Sigmoid colon (tissue), 4 donors: ENCODE data around the gene BICRA.

ENCODE experiments used
- POLR2A ChIP-seq, 2 donors: fragments of 450-650 bp; IDR thresholded peaks; one replicate each; pipeline ENCODE4 v1.6.1; 2016; ENCODE audit warnings: antibody characterized with exemption in 2 of 2, mild to moderate bottlenecking in 2 of 2, moderate library complexity in 2 of 2
- POLR2AphosphoS5 ChIP-seq, 4 donors: sonication (generic); formaldehyde crosslinking; IDR thresholded peaks; one replicate each; pipeline ENCODE4 v1.6.1; 2017; ENCODE audit warnings: antibody characterized with exemption in 4 of 4

DNA sequence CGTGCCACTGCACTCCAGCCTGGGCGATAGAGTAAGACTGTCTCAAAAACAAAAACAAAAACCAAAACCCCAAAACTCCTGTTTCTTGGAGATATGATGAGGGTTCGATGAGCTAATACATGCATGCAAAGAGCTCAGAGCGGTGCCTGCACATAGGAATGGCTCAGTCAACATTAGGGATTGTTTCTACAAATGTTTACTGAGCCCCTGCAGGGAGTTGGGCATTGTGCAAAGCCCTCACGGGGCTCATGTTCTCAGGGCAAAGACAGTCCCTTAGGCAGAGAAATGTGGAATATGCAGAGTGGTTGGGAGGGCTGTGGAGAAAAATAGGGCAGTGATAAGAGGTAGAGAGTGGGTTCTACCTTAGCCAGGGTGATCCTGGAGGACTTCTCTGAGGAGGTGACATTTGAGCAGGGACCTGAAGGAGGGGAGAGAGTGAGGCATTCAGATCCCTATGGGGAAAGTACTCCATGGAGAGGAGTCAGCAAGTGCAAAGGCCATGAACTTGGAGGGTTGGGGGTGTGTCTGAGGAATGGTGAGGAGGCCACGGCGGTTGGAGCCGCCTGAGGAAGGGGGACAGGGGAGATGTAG, 102.8 kb downstream of the BICRA start:
- TF ChIP-seq POLR2A (IDR thresholded peaks at IDR 0.05) (no peak), POLR2AphosphoS5 (IDR thresholded peaks at IDR 0.05) (no peak)
